GM18868 (cell line): ENCODE measurements around the gene RNF4.
"Not testable (repeated sequence)": the region's sequence is repeated elsewhere in the genome, so short reads cannot be mapped to it uniquely, and the experiment has no call there.

ENCODE experiments used
- ATAC-seq: cut with Tn5 transposase; IDR thresholded peaks from one replicate; pipeline ENCODE4 v1.9.1; 2021; ENCODE audit warnings: mild to moderate bottlenecking, moderate library complexity; ENCODE audit not compliant: unreplicated experiment

RNF4 gene

GRCh38 chr4:2457481-2458295 is 11.2 kb upstream of the RNF4 start:
- ATAC-seq, result no peak

- no peak for ATAC-seq
Measured at GRCh38 chr4:2458546-2459491, 10.1 kb upstream of the RNF4 start.

GRCh38 chr4:2459589-2460349 is 9.1 kb upstream of the RNF4 start:
- no peak for ATAC-seq

GRCh38 chr4:2461246-2461960 is 7.5 kb upstream of the RNF4 start:
- no peak for ATAC-seq

- peak; percentile 80 for ATAC-seq
Measured at GRCh38 chr4:2462218-2462991, 6.5 kb upstream of the RNF4 start.

GRCh38 chr4:2462992-2463762 is 5.7 kb upstream of the RNF4 start:
- ATAC-seq, result no peak

GRCh38 chr4:2465032-2465431 is 3.9 kb upstream of the RNF4 start:
- ATAC-seq, result no peak

- ATAC-seq, result not testable (repeated sequence)
Measured at GRCh38 chr4:2465544-2465943, 3.4 kb upstream of the RNF4 start.

- ATAC-seq, result peak; percentile 42
Measured at GRCh38 chr4:2469192-2469984, 482 bp downstream of the RNF4 start.

GRCh38 chr4:2470791-2471190 is 1.9 kb downstream of the RNF4 start:
- no peak for ATAC-seq

GRCh38 chr4:2472187-2472586 is 3.3 kb downstream of the RNF4 start:
- ATAC-seq, result no peak

- no peak for ATAC-seq
Measured at GRCh38 chr4:2478229-2478628, 9.3 kb downstream of the RNF4 start.

GRCh38 chr4:2480649-2481048 is 11.7 kb downstream of the RNF4 start:
- no peak for ATAC-seq

GRCh38 chr4:2482192-2482591 is 13.3 kb downstream of the RNF4 start:
- no peak for ATAC-seq

GRCh38 chr4:2482693-2483092 is 13.8 kb downstream of the RNF4 start:
- ATAC-seq, result peak; percentile 52

- no peak for ATAC-seq
Measured at GRCh38 chr4:2483237-2483636, 14.3 kb downstream of the RNF4 start.

- no peak for ATAC-seq
Measured at GRCh38 chr4:2484185-2484584, 15.3 kb downstream of the RNF4 start.

- ATAC-seq, result peak; percentile 70
Measured at GRCh38 chr4:2484993-2485392, 16.1 kb downstream of the RNF4 start.
